HG02981 (cell line): ENCODE data around the gene COLGALT1.
"Not testable (repeated sequence)": the region's sequence is repeated elsewhere in the genome, so short reads cannot be mapped to it uniquely, and the experiment has no call there.

Source experiments
- ATAC-seq: cut with Tn5 transposase; IDR thresholded peaks from one replicate; pipeline ENCODE4 v1.9.1; 2021; ENCODE audit warnings: mild to moderate bottlenecking, moderate library complexity; ENCODE audit not compliant: unreplicated experiment

Gene COLGALT1

DNA sequence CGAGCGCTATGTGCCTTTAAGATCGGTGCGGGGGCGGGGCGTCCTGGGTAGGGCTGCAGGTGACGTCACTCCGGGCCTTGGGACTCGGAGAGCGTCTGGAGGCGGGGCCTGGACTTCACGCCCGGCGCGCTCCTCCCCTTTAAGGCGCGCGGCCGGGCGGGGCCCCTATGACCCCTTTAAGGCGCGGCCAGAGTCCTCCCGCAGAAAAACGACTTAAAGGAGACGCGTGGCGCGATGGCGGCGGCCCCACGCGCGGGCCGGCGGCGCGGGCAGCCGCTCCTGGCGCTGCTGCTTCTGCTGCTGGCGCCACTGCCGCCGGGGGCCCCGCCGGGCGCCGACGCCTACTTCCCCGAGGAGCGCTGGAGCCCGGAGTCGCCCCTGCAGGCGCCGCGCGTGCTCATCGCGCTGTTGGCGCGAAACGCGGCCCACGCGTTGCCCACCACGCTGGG, at the start of gene COLGALT1:
Gene COLGALT1 (plus strand): TSS at position 170 of the 449 bp plus-strand sequence. CDS start 65 bp downstream, at position 235.
- ATAC-seq: peak; percentile 92

DNA sequence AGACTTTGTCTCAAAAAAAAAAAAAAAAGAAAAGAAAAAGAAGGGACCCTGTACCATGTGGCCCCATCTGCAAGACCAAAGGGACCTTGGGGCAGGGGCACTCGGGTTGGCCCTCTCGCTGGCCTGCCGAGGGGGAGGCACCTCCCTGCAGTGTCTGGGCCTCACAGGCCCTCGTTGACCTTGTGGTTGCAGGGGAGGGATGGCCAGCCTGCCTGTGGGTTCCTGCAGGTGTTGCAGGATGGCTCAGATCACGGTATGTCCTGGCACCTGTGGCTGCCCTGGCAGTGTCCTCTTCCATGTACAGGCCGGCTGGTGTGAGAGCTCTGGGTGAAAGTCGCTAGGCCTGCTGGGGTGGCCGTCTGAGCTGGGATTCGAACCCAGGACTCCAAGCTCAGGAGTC, 48.7 kb upstream of the COLGALT1 start:
- ATAC-seq: no peak

DNA sequence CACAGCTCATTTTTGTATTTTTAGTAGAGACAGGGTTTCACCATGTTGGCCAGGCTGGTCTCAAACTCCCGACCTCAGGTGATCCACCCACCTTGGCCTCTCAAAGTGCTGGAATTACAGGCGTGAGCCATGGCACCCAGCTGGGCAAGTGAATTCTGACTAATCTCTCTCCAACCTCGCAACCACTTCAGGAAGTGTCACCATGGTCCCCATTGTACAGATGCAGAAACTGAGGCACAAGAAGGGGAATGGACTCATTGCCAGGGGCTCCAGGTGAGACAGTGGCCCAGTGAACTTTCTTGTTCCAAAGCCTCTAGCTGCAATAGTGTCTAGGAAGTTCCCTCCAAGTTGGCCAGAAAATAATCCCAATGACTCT, 46.9 kb upstream of the COLGALT1 start:
- ATAC-seq: not testable (repeated sequence)

DNA sequence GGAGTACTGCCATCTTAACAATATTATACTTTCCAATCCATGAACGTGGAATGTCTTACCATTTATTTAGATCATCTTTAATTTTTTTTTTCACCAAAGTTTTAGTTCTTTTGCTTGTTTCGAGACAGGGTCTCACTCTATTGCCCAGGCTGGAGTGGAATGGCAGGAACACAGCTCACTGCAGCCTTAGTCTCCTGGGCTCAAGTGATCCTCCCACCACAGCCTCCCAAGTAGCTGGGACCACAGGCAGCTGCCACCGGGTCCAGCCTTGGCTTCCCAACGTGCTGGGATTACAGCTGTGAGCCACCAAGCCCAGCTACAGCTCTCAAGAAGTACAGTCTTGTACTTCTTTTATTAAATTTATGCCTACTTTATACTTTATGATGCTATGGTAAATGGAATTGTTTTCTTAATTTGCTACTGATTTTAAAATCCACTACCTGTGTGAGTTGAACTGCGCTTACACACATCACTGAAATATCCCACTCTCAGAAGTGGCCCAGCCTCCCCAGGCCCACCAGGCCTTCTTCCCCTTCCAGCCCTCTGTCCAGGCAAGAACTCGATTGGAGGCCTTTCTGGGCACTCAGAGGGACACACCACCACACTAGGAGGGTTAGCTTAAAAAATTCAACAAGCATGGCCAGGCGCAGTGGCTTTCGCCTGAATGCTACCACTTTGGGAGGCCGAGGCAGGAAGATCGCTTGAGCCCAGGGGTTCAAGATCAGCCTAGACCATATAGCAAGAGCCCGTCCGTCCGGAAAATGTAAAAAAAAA, 45.0 kb upstream of the COLGALT1 start:
- ATAC-seq: no peak

DNA sequence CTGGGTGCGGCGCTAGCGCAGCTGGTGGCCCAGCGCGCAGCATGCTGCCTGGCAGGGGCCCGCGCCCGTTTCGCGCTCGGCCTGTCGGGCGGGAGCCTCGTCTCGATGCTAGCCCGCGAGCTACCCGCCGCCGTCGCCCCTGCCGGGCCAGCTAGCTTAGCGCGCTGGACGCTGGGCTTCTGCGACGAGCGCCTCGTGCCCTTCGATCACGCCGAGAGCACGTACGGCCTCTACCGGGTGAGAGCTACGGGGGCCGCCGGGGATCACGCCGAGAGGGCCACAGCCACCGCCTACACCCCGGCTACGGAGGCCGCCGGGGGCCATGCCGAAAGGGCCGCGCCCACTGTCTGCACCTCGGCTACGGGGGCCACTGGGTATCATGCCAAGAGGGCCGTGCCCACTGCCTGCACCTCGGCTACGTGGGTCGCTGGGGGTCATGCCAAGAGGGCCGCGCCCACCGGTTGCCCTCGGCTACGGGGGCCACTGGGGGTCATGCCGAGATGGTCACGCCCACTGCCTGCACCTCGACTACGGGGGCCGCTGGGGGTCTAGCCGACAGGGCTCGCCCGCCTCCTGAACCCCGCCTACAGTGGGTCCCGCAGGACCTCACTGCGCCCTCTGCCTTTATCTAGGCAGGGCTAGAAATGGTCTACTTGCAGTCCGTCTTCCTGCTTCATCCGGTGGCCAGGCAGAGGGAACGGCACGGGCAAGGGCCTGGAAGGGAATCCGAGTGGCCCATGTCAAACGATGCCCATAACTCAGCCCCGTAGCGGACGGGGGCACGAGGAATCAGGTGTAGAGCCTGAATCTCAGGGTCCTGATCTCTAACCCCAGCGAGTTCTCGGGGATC, 43.5 kb upstream of the COLGALT1 start:
- peak; percentile 55 for ATAC-seq

DNA sequence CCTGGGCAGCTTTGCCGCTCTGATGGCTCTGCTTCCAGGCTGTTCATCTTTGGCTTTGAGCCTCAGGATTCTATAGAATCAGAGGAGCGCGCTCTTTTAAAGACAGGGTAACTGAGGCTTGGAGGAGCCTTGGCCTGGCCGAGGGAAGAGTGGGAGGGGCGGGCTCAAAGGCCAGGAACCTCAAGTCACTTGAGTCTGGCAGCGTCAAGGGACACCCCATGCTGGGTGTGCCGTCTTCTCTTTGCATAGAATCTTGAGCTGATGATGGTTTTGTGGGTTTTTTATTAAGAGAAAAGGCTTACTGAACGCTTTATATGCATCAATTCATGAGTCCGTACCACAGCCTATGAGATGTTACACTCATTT, 42.9 kb upstream of the COLGALT1 start:
- ATAC-seq: no peak

DNA sequence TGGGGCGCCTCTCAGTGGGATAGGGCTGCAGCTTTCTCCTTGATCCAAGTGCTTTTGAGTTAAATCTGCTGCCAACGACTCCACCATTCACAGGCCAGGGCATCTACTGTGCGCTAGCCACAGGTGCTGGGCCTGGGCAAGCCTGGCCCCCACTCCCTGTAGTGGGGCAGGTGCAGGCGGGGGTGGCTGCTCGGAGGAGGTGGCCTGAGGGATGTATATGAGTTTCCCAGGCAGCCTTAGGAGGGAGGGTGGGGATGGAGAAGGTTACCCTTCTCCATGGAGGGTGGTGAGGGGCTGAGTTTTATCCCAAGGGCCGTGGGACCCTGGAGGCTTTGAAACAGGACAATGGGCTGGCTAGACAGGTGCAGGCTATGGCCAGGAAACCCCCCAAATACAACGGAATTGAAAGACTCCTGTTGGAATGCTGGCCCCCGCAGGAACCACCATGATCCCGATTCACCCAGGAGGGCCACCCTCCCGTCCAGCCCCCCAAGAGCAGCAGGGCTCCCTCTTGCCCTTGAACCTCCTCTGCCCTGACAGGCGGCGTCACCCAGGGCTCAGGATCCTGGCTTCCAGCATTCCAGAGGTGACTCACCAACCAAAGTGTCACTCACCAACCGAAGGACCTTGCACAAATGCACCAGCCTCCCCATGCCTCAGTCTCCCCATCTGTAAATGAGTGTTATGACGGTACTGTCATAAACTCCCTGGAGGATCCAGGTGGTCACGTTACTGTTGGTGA, 39.9 kb upstream of the COLGALT1 start:
- no peak for ATAC-seq

DNA sequence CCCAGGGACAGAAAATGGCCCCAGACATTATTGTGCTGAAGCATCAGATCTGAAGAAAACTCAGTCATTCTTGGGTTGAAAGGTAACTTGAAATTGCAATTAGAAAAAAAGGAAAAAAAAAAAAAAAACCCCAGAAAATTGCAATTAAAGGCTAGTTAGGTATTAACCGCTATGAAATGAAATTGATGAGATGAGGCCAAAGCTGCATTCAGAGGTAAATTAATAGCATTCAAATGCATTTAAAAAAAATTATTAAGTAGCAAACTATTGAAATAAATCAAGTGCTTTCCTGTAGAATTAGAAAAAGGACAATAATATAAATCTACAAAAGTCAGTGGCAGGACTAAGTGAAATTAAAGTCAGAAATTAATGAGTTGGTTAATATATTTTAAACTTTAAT, 37.6 kb upstream of the COLGALT1 start:
- no peak for ATAC-seq

DNA sequence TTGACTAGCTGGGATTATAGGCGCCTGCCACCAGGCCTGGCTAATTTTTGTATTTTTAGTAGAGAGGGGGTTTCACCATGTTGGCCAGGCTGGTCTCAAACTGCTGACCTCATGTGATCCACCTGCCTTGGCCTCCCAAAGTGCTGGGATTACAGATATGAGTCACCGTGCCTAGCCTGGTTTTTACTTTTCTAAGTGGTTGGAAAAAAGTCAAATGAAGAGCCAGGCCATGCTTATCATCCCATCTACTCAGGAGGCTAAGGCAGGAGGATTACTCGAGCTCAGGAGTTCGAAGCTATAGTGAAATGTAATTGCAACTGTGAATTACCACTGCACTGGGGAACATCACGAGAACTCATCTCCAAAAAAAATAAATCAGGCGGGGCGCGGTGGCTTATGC, 36.8 kb upstream of the COLGALT1 start:
- not testable (repeated sequence) for ATAC-seq

DNA sequence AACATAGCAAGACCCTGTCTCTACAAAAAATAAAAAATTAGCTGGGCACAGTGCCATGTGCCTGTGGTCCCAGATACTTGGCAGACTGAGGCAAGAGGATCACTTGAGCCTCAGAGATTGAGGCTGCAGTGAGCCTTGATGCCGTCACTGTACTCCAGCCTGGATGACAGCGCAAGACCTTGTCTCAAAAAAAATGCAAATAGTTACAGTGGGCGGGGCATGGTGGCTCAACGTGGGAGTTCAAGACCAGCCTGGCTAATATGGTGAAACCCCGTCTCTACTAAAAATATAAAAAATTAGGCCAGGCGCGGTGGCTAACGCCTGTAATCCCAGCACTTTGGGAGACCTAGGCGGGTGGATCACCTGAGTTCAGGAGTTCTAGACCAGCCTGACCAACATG, 35.5 kb upstream of the COLGALT1 start:
- ATAC-seq: no peak

DNA sequence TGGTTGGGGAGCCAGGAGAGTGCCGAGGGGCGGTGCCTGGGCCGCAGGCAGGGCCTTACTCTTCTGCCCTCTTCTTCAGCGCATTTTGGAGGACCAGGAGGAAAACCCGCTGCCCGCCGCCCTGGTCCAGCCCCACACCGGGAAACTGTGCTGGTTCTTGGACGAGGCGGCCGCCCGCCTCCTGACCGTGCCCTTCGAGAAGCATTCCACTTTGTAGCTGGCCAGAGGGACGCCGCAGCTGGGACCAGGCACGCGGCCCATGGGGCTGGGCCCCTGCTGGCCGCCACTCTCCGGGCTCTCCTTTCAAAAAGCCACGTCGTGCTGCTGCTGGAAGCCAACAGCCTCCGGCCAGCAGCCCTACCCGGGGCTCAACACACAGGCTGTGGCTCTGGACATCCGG, 34.6 kb upstream of the COLGALT1 start:
- ATAC-seq: no peak

DNA sequence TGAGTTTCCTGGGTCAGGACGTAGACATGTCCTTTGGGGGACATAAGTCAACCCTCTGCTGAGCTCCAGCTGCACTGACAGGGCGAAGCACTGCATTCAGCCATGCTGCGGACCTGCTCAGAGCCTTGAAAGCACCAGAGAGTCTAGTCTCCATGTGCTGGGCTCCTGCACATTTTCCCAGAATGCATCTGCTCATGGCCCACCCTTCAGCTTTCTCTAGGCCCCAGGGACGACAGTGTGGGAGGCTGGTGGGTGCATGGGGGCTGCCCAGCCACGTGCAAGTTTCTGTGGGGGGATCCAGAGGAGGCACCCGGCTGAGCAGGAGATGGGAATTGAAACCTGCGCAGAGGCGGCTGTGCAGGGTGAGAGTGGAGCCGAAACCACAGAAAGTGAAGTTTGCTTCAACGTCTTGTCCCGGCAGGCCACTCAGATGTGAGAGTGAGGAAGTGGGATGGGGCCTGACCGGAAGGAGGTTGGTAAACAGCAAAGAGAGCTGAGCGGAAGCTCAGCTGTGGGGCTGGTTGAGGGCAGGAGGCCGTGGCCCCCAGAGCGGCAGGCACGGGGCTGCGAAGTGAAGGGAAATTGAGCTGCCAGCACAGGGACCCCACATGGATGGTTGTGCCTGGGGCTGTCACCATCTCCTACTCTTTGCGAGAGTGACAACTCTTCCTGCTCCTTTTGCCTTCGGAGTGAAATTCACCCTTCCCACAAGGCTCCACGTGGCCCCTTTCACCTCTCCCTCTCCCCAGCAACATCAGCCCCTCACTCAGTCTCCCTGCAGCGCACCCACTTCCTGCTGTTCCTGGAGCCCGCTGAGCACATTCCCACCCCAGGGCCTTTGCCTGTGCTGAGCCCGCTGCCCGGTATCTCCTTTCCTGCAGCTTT, 32.2 kb upstream of the COLGALT1 start:
- ATAC-seq: peak; percentile 71

DNA sequence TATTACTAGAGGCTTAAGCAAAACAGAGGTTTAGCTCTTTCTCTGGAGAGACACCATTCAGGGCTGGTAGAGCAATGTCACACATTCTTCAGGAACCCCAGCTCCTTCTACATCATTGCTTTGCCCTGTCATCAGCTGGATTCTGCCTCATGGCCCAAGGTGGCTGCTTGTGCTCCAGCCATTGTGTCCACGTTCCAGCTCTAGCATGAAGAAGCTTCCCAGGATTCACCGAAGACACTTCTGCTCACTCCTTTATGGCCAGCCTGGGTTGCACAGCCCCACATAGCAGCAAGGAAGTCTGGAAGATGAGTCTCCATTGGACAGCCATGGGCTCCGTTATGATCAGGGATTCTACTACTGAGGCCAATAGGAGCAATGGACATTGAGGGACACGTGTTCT, 30.8 kb upstream of the COLGALT1 start:
- ATAC-seq: no peak

DNA sequence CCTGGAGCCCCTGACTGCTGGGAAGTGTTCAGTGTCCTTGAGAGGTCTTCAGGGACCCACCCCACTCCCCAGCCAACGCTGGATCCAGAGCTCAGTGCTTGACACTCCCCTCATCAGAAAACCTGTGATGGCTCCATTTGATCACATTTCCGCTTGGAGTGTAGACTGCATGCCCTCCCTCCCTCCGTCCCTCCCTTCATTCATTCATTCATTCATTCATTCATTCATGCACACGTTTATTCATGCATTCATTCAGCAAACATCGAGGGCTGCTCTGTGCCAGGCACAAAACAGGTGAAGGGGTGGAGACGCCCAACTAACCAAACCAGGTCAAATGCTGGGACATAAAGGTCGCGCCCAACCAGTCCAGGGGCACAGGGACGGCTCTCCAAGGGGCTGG, 30.3 kb upstream of the COLGALT1 start:
- ATAC-seq: no peak

DNA sequence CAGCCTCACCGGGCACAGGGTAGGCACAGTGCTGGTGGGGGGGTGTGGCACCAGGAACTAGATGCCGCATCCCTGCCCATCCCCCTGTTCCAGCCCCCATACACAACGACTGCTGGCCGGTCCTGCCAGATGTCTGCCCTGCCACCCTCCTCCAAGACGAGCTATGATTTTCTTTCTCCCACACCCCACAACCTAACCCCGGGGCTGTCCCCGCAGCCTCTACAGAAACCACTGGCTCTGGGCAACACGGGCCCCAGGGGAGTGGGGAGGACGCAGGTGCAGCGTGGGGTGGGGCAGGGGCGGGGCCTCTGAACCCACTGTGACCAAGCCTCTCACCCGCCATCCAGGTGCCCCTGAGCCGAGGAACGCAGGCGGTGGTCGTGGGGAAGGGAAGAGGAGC, 28.5 kb upstream of the COLGALT1 start:
- ATAC-seq: no peak

DNA sequence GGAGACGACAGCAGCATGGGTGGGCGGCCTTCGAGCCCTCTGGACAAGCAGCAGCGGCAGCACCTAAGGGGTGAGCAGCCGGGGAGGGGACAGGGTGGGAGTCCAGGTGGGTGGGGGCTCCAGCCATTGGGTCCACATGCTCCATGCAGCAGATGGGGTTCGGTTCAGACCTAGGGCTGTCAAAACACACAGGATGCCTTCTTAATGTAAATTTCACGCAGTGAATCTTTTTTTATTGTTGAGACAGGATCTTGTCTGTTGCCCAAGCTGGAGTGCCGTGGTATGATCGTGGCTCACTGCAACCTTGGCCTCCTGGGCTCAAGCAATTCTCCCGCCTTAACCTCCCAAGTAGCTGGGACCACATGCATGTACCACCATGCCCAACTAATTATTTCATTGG, 28.1 kb upstream of the COLGALT1 start:
- no peak for ATAC-seq

DNA sequence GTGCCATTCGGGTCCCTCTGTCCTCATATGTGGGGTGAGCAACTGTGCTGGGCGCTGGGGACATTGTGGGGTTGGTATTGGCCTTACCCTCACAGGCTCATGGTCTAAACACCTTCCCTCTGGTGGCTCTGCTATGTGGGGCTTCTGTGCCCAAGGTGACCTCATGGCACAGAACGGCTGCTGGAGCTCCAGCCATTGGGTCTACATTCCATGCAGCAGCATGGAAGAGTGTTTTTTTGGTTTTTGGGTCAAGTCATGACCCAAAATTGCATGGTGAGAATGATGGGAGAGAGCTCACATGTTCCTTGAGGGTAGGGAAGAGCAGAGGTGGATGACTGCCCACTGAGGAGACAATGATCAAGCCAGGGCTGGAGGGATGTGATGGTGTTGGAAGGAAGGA, 26.8 kb upstream of the COLGALT1 start:
- no peak for ATAC-seq

DNA sequence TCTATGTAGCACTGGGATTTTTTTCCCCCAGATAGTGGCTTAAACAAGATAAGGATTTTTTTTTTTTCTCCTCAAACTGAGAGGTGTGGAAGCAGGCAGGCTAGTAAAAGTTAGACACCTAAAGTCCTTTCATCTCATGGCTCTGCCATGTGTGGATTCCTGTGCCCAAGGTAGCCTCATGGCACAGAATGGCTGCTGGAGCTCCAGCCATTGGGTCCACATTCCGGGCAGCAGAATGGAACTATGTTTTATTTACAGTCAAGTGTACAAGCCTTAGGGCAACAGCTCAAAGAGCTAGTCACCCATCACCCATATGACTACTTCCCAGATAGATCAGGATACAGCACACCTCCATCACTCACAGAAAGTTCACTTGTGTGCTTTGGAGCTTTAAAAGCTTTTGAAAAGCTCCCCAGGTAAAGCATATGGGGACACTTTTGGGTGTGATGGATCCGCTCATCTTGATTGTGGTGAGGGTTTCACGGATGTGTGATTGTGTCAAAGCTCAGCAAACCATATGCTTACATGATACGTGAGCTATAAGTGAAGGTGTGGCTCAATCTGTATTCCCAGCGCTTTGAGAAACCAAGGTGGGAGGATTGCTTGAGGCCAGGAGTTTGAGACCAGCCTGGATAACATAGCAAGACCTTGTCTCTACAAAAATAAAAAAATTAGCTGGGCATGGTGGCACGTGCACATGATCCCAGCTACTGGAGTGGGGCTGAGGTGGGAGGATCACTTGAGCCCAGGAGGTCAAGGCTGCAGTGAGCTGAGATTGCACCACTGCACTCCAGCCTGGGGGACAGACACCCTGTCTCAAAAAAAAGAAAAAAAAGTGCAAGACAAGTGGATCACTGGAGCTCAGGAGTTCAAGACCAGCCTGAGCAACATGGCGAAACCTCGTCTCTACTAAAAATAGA, 25.9 kb upstream of the COLGALT1 start:
- no peak for ATAC-seq

DNA sequence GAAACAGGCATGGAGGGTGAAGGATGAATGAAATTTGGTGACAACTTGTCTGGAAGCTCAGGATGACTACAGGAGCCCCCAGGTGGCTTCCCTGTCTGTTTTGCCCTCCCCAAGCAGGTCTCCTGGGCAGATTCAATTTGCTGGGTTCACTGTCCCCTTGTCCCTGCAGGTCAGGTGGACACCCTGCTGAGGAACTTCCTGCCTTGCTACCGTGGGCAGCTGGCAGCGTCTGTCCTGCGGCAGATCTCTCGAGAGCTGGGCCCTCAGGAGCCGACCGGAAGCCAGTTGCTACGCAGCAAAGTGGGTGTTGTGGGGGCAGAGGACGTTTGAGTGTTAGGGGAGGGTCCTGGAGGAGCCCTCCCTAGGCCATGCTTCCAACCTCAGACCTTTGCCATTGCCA, 24.9 kb upstream of the COLGALT1 start:
- ATAC-seq: no peak
